ENCODE results near the gene ATP5F1E.

Gene ATP5F1E

DNA sequence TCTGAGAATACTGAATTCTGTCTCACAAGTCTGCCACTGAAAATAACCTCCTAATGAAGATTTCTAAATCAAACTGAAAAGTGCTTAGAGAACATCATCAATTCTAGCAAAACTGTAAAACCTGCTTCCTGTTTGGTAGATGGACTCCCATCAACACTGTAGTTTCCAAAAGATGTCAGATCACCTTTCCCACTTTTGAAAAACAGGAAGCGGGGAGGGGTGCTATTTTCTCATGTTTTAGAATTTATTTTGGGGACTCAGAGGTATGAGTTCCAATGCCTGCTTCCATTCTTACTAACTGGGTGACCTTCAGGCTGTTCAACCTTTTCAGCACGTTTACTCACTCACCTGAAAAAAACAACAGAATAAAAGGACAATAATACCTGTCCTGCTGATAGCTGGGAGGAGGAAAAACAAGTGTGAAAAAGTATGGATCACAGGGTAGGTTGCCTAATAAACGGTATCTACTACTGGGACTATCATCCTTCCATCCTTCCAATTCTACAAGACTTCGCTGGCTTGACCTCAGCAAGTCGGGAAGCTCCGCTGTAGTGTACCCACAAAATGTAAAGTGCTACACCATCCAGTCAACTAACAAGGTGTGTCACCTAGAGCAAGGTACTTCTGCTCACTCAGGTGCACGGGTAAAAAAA is 1.1 kb downstream of the ATP5F1E start:
- Histone ChIP-seq H3K36me3 (replicated peaks; ENCODE audit: low read depth, low read length) (peaks cover 69% of the 10 kb centered on the region), H3K27me3 (ENCODE audit: low read depth, low read length) (no peaks in the 10 kb centered on the region), H3K9ac (ENCODE audit: low read length) (peak overlapping the region; percentile 86), H4K20me1 (ENCODE audit: insufficient read depth, low read length) (peaks cover 37% of the 10 kb centered on the region), H3K4me2 (ENCODE audit: low read length) (peak overlapping the region; percentile 96), H3K79me2 (ENCODE audit: low read length) (peaks cover 67% of the 10 kb centered on the region), H2AFZ (ENCODE audit: low read depth, low read length) (no peak overlapping the region), H3K9me3 (ENCODE audit: insufficient read depth, low read length) (no peaks in the 10 kb centered on the region), H3K27ac (ENCODE audit: low read length) (peak overlapping the region; percentile 67; the same call in 1 of the 2 replicates), H3K4me3 (ENCODE audit: low read length) (peak overlapping the region; percentile 80), H3K4me1 (ENCODE audit: low read length) (peaks cover 41% of the 10 kb centered on the region)
- TF ChIP-seq, protein P1, sequence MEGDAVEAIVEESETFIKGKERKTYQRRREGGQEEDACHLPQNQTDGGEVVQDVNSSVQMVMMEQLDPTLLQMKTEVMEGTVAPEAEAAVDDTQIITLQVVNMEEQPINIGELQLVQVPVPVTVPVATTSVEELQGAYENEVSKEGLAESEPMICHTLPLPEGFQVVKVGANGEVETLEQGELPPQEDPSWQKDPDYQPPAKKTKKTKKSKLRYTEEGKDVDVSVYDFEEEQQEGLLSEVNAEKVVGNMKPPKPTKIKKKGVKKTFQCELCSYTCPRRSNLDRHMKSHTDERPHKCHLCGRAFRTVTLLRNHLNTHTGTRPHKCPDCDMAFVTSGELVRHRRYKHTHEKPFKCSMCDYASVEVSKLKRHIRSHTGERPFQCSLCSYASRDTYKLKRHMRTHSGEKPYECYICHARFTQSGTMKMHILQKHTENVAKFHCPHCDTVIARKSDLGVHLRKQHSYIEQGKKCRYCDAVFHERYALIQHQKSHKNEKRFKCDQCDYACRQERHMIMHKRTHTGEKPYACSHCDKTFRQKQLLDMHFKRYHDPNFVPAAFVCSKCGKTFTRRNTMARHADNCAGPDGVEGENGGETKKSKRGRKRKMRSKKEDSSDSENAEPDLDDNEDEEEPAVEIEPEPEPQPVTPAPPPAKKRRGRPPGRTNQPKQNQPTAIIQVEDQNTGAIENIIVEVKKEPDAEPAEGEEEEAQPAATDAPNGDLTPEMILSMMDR (IDR thresholded peaks at IDR 0.05; ENCODE audit: low read depth, low read length) = no peak
- TF ChIP-seq EZH2phosphoT487 (IDR thresholded peaks at IDR 0.05; ENCODE audit: low read depth) = no peak

DNA sequence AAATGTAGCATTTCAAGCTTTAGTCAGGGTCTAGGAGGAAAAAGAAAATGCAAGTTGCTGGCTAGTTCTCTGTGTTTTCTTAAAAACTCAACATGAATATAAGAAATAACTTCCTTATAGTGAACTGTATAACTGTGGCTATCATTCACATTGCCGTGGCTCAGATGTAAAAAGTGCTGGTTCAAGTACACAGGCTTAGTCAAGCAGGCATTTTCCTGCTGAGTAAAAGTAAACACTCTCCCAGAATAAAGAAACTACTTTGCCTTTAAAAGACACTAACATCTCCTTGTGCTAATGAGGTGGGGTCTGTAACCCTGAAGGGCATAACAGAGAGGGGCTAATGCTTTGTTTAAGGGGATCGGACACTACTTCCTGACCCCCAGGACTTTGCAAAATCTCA is 3.3 kb downstream of the ATP5F1E start:
- Histone ChIP-seq H3K4me2 (ENCODE audit: low read length) (0 out of 2 replicates have a peak overlapping the region, but pooled peaks have one; percentile 1), H3K4me1 (ENCODE audit: low read length) (peaks cover 41% of the 10 kb centered on the region), H3K4me3 (ENCODE audit: low read length) (no peak overlapping the region), H3K79me2 (ENCODE audit: low read length) (peaks cover 84% of the 10 kb centered on the region), H3K9me3 (ENCODE audit: insufficient read depth, low read length) (no peaks in the 10 kb centered on the region), H3K27ac (ENCODE audit: low read length) (no peak overlapping the region), H4K20me1 (ENCODE audit: insufficient read depth, low read length) (peaks cover 56% of the 10 kb centered on the region), H3K9ac (ENCODE audit: low read length) (no peak overlapping the region), H3K36me3 (replicated peaks; ENCODE audit: low read depth, low read length) (peaks cover 74% of the 10 kb centered on the region), H2AFZ (ENCODE audit: low read depth, low read length) (no peak overlapping the region), H3K27me3 (ENCODE audit: low read depth, low read length) (no peaks in the 10 kb centered on the region)
- TF ChIP-seq EZH2phosphoT487 (IDR thresholded peaks at IDR 0.05; ENCODE audit: low read depth) = no peak
- TF ChIP-seq, protein P1 (IDR thresholded peaks at IDR 0.05; ENCODE audit: low read depth, low read length) = no peak

DNA sequence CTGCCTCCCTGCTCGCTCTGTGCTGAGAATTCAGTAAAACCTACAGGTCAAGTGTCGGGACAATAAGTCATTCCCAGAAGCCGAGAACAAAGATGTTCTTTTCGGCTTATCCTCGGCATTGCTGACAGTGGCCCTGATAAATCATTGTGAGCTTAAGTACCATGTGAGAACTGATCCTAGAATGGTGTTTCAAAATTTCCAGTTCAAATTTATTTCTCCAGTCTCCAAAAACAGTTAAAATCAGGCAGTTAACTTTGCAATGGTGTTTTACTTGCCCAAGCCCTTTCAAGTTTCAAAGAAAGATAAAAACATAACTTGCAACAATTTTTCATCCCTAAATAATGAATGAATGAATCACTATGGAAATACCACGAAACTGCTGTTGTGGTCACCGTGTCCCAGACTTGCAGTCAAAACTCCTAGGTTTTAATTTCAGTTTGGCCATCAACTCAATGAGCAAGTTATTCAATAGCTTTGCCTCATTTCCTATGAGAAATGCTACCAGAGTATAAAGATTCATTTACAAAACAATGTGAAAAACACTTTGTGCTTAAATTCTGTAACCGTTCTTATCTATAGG is 4.3 kb downstream of the ATP5F1E start:
- Histone ChIP-seq H4K20me1 (ENCODE audit: insufficient read depth, low read length) (peaks cover 58% of the 10 kb centered on the region), H3K27ac (ENCODE audit: low read length) (no peak overlapping the region), H3K27me3 (ENCODE audit: low read depth, low read length) (no peaks in the 10 kb centered on the region), H3K9ac (ENCODE audit: low read length) (no peak overlapping the region), H3K4me2 (ENCODE audit: low read length) (no peak overlapping the region), H2AFZ (ENCODE audit: low read depth, low read length) (no peak overlapping the region), H3K9me3 (ENCODE audit: insufficient read depth, low read length) (no peaks in the 10 kb centered on the region), H3K79me2 (ENCODE audit: low read length) (peaks cover 83% of the 10 kb centered on the region), H3K4me1 (ENCODE audit: low read length) (peaks cover 32% of the 10 kb centered on the region), H3K4me3 (ENCODE audit: low read length) (no peak overlapping the region), H3K36me3 (replicated peaks; ENCODE audit: low read depth, low read length) (peaks cover 81% of the 10 kb centered on the region)
- TF ChIP-seq EZH2phosphoT487 (IDR thresholded peaks at IDR 0.05; ENCODE audit: low read depth) = no peak
- TF ChIP-seq, protein P1 (IDR thresholded peaks at IDR 0.05; ENCODE audit: low read depth, low read length) = no peak

DNA sequence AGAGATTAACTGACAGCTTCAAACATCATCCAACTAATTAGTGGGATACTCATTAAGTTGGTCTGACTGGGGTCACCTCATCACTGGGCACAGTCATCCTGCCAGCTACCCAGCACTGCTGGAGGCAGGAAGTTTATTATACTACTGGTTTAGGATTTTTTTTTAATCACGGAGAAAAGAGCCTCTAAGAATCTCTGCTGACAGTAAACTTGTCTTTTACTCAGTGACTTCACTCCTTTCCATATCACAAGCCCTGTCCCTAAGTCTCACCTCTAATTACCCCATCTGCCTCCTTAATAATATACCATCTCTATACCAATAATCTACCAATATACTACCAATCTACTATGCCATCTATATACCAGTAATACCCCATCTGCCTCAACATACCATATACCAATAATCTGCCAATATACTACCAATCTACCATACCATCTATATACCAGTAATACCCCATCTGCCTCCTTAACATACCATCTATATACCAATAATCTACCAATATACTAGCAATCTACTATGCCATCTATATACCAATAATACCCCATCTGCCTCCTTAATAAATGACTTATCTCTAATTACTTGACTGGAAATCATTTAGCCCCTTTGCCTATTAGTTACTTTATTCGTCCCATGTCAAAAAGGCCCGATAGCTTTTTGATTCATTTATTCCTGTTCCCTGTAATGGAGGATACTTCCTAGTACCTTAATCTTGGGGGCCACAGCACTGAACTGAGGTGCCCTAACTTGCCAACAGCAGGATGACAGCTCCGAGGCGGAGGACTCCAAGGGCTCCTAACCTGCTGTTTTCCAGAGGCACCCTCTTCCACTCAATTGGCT is 5.0 kb downstream of the ATP5F1E start:
- peaks cover 80% of the 10 kb centered on the region for H3K79me2 ChIP-seq (ENCODE audit: low read length)
- H3K9ac ChIP-seq (ENCODE audit: low read length) = no peak overlapping the region
- H3K36me3 ChIP-seq (replicated peaks; ENCODE audit: low read depth, low read length) = peaks cover 88% of the 10 kb centered on the region
- peaks cover 30% of the 10 kb centered on the region for H3K4me1 ChIP-seq (ENCODE audit: low read length)
- no peaks in the 10 kb centered on the region for H3K27me3 ChIP-seq (ENCODE audit: low read depth, low read length)
- H4K20me1 ChIP-seq (ENCODE audit: insufficient read depth, low read length) = peaks cover 62% of the 10 kb centered on the region
- no peak overlapping the region for H3K4me3 ChIP-seq (ENCODE audit: low read length)
- no peak overlapping the region for H2AFZ ChIP-seq (ENCODE audit: low read depth, low read length)
- TF ChIP-seq, protein P1 (IDR thresholded peaks at IDR 0.05; ENCODE audit: low read depth, low read length) = no peak
- TF ChIP-seq EZH2phosphoT487 (IDR thresholded peaks at IDR 0.05; ENCODE audit: low read depth) = no peak
- no peak overlapping the region for H3K27ac ChIP-seq (ENCODE audit: low read length)
- H3K9me3 ChIP-seq (ENCODE audit: insufficient read depth, low read length) = no peaks in the 10 kb centered on the region
- no peak overlapping the region for H3K4me2 ChIP-seq (ENCODE audit: low read length)
